Measurements from ENCODE around the gene MLXIP. TPM values are rescaled to one million over a fixed set of nuclear protein-coding genes. Genes with fewer than 3 reads are reported as not detected.
"Not testable (repeated sequence)": the region's sequence is repeated elsewhere in the genome, so short reads cannot be mapped to it uniquely, and the experiment has no call there.

The MLXIP gene
- total RNA-seq, 4 donors from 2014 or later = 33.8 to 82.2 (median 50.9) TPM

DNA sequence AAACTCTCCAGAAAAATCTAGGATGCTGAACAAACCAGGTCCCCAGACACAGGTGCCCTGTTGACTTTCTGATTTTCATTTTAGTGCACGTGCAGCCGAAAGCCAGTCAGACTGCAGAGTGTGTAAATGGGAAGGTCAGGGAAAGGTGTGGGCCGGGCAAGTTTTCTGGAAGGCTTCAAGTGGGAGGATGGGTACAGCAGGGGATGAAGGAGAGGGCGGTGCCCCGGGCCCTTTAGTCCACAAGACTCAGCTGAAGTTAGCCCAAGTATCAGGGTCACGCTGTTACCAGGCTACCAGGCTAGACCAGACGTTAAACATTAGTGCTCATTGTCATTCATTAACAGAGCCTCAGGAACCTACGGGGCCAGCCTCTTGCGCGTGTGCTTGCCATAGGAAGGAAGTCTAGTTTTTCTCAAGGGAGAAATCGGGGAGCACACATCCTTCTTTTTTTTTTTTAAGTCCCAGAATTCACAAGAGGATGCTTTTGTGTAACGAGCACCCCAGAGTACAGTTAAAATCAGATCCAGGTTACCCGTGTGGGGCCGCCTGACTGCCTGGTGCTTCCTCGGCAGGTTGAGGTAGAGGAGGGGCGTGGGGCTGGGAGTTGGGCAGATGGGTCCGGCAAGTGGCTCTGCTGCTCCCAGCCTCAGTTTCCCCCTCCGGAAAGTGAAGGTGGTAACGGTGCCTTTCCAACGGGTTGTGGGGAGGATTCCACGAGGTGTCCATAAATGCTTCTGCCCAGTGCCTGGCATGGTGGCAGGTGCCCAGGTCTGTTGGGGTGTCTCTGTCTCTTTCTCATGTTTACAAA, 37.8 kb upstream of the MLXIP start:
- DNase-seq (ENCODE audit: extremely low spot score) = no peak
- H3K4me3 ChIP-seq = no peak overlapping the region
- H3K27ac ChIP-seq (replicated peaks in 1 of 4) = no peak overlapping the region
- 85% methylated on average over 21 of the region's 21 CpGs for WGBS
- intact Hi-C loops (cut with DNase I) = no loop called here
- no peaks in the 10 kb centered on the region for H3K4me1 ChIP-seq
- H3K27me3 ChIP-seq = no peaks in the 10 kb centered on the region
- H3K36me3 ChIP-seq = peaks cover 9 to 77% (median 42%) of the 10 kb centered on the region in 4 donors
- no peaks in the 10 kb centered on the region for H3K9me3 ChIP-seq
- TF ChIP-seq, protein P1, sequence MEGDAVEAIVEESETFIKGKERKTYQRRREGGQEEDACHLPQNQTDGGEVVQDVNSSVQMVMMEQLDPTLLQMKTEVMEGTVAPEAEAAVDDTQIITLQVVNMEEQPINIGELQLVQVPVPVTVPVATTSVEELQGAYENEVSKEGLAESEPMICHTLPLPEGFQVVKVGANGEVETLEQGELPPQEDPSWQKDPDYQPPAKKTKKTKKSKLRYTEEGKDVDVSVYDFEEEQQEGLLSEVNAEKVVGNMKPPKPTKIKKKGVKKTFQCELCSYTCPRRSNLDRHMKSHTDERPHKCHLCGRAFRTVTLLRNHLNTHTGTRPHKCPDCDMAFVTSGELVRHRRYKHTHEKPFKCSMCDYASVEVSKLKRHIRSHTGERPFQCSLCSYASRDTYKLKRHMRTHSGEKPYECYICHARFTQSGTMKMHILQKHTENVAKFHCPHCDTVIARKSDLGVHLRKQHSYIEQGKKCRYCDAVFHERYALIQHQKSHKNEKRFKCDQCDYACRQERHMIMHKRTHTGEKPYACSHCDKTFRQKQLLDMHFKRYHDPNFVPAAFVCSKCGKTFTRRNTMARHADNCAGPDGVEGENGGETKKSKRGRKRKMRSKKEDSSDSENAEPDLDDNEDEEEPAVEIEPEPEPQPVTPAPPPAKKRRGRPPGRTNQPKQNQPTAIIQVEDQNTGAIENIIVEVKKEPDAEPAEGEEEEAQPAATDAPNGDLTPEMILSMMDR (IDR thresholded peaks at IDR 0.05) = no peak
- TF ChIP-seq POLR2A (IDR thresholded peaks at IDR 0.05; ENCODE audit: low read depth) (no peak), EP300 (IDR thresholded peaks at IDR 0.05) (no peak), POLR2AphosphoS5 (IDR thresholded peaks at IDR 0.05) (no peak)

DNA sequence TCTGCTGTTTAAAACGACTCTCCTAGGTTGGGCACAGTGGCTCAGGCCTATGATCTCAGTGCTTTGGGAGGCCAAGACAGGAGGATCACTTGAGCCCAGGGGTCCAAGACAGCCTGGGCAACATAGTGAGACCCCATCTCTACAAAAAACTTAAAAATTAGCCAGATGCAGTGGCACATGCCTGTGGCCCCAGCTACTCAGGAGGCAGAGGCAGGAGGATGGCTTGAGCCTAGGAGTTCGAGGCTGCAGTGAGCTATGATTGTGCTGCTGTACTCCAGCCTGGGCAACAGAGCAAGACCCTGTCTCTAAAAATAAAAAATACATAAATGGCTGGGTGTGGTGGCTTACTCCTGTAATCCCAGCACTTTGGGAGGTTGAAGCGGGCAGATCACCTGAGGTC, 37.1 kb upstream of the MLXIP start:
- H3K4me3 ChIP-seq; H3K27ac ChIP-seq (replicated peaks in 1 of 4); intact Hi-C loops (cut with DNase I); H3K9me3 ChIP-seq; DNase-seq (ENCODE audit: extremely low spot score); H3K27me3 ChIP-seq; H3K4me1 ChIP-seq: not testable (repeated sequence)
- 100% methylated on average over 3 of the region's 3 CpGs for WGBS
- peaks cover 9 to 76% (median 40%) of the 10 kb centered on the region in 4 donors for H3K36me3 ChIP-seq

DNA sequence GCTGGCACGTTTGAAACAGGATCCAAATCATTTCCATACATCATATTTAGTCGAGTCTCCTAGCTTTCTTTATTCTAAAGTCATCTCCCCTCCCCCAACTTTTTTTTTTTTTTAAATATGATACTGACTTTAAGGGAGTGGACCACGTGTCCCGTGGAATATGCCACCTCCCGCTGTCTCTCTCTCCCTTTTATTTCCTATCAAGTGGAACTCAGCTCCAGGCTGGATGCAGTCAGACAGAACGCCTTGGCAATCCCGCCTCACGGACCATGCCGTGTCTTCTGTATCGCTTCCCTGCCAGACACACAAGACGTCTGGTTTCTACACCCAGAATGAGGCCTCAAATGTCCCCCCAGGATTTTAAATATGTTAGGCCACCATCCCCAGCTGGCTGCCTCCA, 35.6 kb upstream of the MLXIP start:
- TF ChIP-seq POLR2A (IDR thresholded peaks at IDR 0.05; ENCODE audit: low read depth) (no peak), EP300 (IDR thresholded peaks at IDR 0.05) (no peak), POLR2AphosphoS5 (IDR thresholded peaks at IDR 0.05) (no peak)
- TF ChIP-seq, protein P1 (IDR thresholded peaks at IDR 0.05) = no peak
- intact Hi-C loops (cut with DNase I) = no loop called here
- Histone ChIP-seq H3K4me1 (no peaks in the 10 kb centered on the region), H3K4me3 (no peak overlapping the region), H3K27ac (replicated peaks in 1 of 4) (no peak overlapping the region), H3K36me3 (peaks cover 9 to 75% (median 41%) of the 10 kb centered on the region in 4 donors), H3K9me3 (no peaks in the 10 kb centered on the region), H3K27me3 (no peaks in the 10 kb centered on the region)
- no peak for DNase-seq (ENCODE audit: extremely low spot score)
- WGBS = 88% methylated on average over 11 of the region's 11 CpGs

DNA sequence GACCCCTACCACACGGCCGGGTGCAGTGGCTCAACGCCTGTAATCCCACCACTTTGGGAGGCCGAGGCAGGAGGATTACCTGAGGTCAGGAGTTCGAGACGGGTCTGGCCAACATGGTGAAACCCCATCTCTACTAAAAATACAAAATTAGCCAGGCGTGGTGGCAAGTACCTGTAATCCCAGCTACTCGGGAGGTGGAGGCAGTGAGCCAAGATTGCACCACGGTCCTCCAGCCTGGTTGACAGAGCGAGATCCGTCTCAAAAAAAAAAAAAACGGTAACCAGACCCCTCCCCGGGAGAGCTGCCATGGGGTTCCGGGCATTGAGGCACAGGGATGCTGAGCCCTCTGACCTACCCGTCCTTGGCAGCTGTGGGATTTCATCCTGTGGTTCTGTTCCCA, 35.1 kb upstream of the MLXIP start:
- peaks cover 9 to 73% (median 42%) of the 10 kb centered on the region in 4 donors for H3K36me3 ChIP-seq
- H3K9me3 ChIP-seq = no peaks in the 10 kb centered on the region
- DNase-seq (ENCODE audit: extremely low spot score) = no peak
- intact Hi-C loops (cut with DNase I) = no loop called here
- no peak overlapping the region for H3K4me3 ChIP-seq
- no peaks in the 10 kb centered on the region for H3K4me1 ChIP-seq
- H3K27ac ChIP-seq (replicated peaks in 1 of 4) = no peak overlapping the region
- H3K27me3 ChIP-seq = no peaks in the 10 kb centered on the region
- 94% methylated on average over 9 of the region's 15 CpGs for WGBS
- TF ChIP-seq, protein P1 (IDR thresholded peaks at IDR 0.05) = no peak

DNA sequence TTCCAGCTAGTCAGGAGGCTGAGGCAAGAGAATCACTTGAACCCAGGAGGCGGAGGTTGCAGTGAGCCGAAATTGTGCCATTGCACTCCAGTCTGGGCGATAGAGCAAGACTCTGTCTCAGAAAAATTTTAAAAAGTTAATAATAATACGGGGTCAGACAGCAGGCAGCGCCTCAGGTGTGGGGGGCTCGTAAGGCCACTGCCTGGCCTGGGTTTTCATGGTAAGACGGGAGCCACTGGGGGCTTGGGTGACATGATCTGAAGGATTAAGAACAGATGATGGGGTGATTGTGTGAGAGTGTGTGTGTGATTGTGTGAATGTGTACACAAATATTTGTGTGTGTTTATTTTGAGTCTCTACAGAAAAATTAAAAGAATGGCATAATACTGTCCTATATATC, 33.3 kb upstream of the MLXIP start:
- Histone ChIP-seq H3K36me3 (peaks cover 9 to 57% (median 38%) of the 10 kb centered on the region in 4 donors), H3K27me3 (no peaks in the 10 kb centered on the region), H3K9me3 (no peaks in the 10 kb centered on the region), H3K27ac (replicated peaks in 1 of 4) (no peak overlapping the region), H3K4me3 (no peak overlapping the region), H3K4me1 (peaks cover 0 to 2% (median under 1%) of the 10 kb centered on the region in 4 donors)
- no peak for DNase-seq (ENCODE audit: extremely low spot score)
- WGBS = 96% methylated on average over 7 of the region's 7 CpGs
- no peak for TF ChIP-seq EP300 (IDR thresholded peaks at IDR 0.05)
- no peak for TF ChIP-seq POLR2AphosphoS5 (IDR thresholded peaks at IDR 0.05)
- TF ChIP-seq, protein P1 (IDR thresholded peaks at IDR 0.05) = no peak
- TF ChIP-seq POLR2A (IDR thresholded peaks at IDR 0.05; ENCODE audit: low read depth) = no peak
- intact Hi-C loops (cut with DNase I) = no loop called here
